Loucy (cell line): ENCODE results near the gene PLPPR3.

Source experiments
- H2AFZ ChIP-seq: fragments of 200-600 bp; sonication (generic); 2 replicates; pipeline ENCODE4 v1.6.0; 2016; ENCODE audit warnings: antibody characterized with exemption, mild to moderate bottlenecking, low read length, moderate library complexity
- H3F3A ChIP-seq: fragments of 200-600 bp; 2 replicates; pipeline ENCODE4 v1.6.0; 2016; ENCODE audit warnings: antibody characterized with exemption, low read depth, mild to moderate bottlenecking
- H3K27me3 ChIP-seq: fragments of 200-600 bp; sonication (generic); 2 replicates; pipeline ENCODE4 v1.6.1; 2014; ENCODE audit warnings: low read length, mild to moderate bottlenecking; ENCODE audit not compliant: insufficient read depth, poor library complexity, severe bottlenecking
- H3K36me3 ChIP-seq: fragments of 200-600 bp; sonication (generic); 2 replicates; pipeline ENCODE4 v1.6.1; 2016; ENCODE audit warnings: low read length; ENCODE audit not compliant: insufficient read depth
- H3K4me1 ChIP-seq: fragments of 200-600 bp; sonication (generic); 2 replicates; pipeline ENCODE4 v1.5.1; 2014; ENCODE audit warnings: low read length, mild to moderate bottlenecking; ENCODE audit not compliant: insufficient read depth, poor library complexity, severe bottlenecking
- H3K4me2 ChIP-seq: fragments of 200-600 bp; sonication (generic); 2 replicates; pipeline ENCODE4 v1.6.0; 2014; ENCODE audit warnings: antibody characterized with exemption, low read length, low read depth, mild to moderate bottlenecking; ENCODE audit not compliant: poor library complexity, severe bottlenecking
- H3K4me3 ChIP-seq: fragments of 200-600 bp; sonication (generic); 2 replicates; pipeline ENCODE4 v1.5.1; 2014; ENCODE audit warnings: low read length, mild to moderate bottlenecking, mixed read lengths; ENCODE audit not compliant: poor library complexity, severe bottlenecking
- H3K79me2 ChIP-seq: fragments of 200-600 bp; sonication (generic); 2 replicates; pipeline ENCODE4 v1.6.1; 2014; ENCODE audit warnings: low read length; ENCODE audit not compliant: insufficient read depth
- H3K9ac ChIP-seq: fragments of 200-600 bp; sonication (generic); 2 replicates; pipeline ENCODE4 v1.6.0; 2014; ENCODE audit warnings: mild to moderate bottlenecking, low read depth, low read length, moderate library complexity; ENCODE audit not compliant: poor library complexity, severe bottlenecking
- H3K9me2 ChIP-seq: fragments of 200-600 bp; sonication (generic); replicated peaks from 2 replicates; pipeline ENCODE4 v1.6.1; 2016; ENCODE audit warnings: low read depth, low read length, mixed read lengths
- H3K9me3 ChIP-seq: fragments of 200-600 bp; sonication (generic); 2 replicates; pipeline ENCODE4 v1.6.1; 2014; ENCODE audit warnings: mild to moderate bottlenecking, antibody characterized with exemption, low read length, low read depth; ENCODE audit not compliant: insufficient read depth
- H4K20me1 ChIP-seq: fragments of 200-600 bp; sonication (generic); 2 replicates; pipeline ENCODE4 v1.6.0; 2014; ENCODE audit warnings: antibody characterized with exemption, low read length, mild to moderate bottlenecking; ENCODE audit not compliant: insufficient read depth, poor library complexity, severe bottlenecking
- CTCF ChIP-seq: fragments of 200-600 bp; sonication (generic); conservative IDR thresholded peaks from 2 replicates; pipeline ENCODE4 v1.5.1; 2014; ENCODE audit warnings: mild to moderate bottlenecking, antibody characterized with exemption, low read length
- EZH2phosphoT487 ChIP-seq: fragments of 200-600 bp; IDR thresholded peaks from 2 replicates; pipeline ENCODE4 v1.6.1; 2018; ENCODE audit warnings: antibody characterized with exemption, mild to moderate bottlenecking, moderate library complexity, borderline replicate concordance

Gene PLPPR3

DNA sequence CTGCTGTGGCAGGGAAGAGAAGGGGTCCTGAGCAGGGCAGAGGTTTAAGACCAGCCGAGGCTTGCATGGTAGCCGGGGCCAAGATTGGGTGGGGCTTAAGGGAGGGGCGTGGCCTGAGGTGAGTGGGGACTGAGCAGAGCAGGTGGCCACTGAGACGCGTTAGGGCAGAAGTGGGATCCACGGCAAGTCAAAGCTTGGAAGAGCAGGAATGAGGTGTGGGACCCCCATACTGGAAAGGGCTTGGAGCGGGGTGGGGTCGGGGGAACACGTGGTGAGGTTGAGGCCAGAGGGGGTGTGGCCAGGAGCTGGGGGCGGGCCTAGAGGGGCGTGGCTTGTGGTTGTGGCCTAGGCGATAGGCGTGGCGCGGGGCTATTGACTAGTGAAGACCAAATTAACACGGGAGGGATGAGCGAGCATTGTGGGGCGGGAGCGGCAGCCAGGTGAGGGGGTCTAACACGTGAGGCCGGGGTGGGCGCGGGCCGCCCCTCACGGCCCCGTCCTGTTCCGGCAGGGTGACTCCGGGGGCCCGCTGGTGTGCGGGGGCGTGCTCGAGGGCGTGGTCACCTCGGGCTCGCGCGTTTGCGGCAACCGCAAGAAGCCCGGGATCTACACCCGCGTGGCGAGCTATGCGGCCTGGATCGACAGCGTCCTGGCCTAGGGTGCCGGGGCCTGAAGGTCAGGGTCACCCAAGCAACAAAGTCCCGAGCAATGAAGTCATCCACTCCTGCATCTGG is 41.0 kb upstream of the PLPPR3 start:
- TF ChIP-seq CTCF, result no peak
- no peak overlapping the region for H2AFZ ChIP-seq
- no peaks in the 10 kb centered on the region for H3F3A ChIP-seq
- no peak overlapping the region for H3K4me2 ChIP-seq
- H4K20me1 ChIP-seq, result no peaks in the 10 kb centered on the region
- no peaks in the 10 kb centered on the region for H3K9me2 ChIP-seq
- H3K79me2 ChIP-seq, result no peaks in the 10 kb centered on the region
- no peaks in the 10 kb centered on the region for H3K4me1 ChIP-seq
- H3K36me3 ChIP-seq, result no peaks in the 10 kb centered on the region; the same call in 1 of the 2 replicates
- H3K9ac ChIP-seq, result no peak overlapping the region
- no peaks in the 10 kb centered on the region for H3K9me3 ChIP-seq
- no peaks in the 10 kb centered on the region for H3K27me3 ChIP-seq
- H3K4me3 ChIP-seq, result no peak overlapping the region

- Histone ChIP-seq H3K79me2 (no peaks in the 10 kb centered on the region), H3K4me3 (no peak overlapping the region), H3K4me2 (no peak overlapping the region), H3K9me3 (no peaks in the 10 kb centered on the region), H3F3A (no peaks in the 10 kb centered on the region), H3K9me2 (no peaks in the 10 kb centered on the region), H2AFZ (no peak overlapping the region), H3K36me3 (no peaks in the 10 kb centered on the region), H3K9ac (no peak overlapping the region), H3K27me3 (no peaks in the 10 kb centered on the region), H4K20me1 (no peaks in the 10 kb centered on the region), H3K4me1 (no peaks in the 10 kb centered on the region)
- TF ChIP-seq EZH2phosphoT487 (no peak), CTCF (no peak)
These were observed 40.2 kb upstream of the PLPPR3 start for GRCh38 chr19:861756-862580.

DNA sequence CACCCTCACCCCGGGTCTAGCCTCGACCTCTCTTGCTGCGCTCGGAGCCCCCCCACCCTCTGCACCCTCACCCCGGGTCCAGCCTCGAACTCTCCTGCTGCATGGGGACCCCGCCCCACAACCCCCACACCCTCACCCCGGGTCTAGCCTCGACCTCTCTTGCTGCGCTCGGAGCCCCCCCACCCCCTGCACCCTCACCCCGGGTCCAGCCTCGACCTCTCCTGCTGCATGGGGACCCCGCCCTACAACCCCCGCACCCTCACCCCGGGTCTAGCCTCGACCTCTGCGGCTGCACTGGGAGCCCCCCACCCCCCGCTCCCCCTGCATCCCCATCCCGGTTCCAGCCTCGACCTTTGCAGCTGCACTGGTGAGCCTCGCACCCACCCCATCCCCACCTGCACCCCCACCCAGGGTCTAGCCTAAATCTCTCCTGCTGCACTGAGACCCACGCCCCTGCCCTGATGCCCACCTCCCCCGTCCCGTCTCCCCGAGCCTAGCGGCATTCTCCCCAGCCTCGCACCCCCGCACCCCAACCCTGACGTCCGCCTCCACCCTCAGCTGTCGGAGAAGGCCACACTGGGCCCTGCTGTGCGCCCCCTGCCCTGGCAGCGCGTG is 39.5 kb upstream of the PLPPR3 start:
- Histone ChIP-seq H2AFZ (no peak overlapping the region), H3K9me2 (no peaks in the 10 kb centered on the region), H3K9me3 (no peaks in the 10 kb centered on the region), H3K4me2 (no peak overlapping the region), H4K20me1 (no peaks in the 10 kb centered on the region), H3K36me3 (no peaks in the 10 kb centered on the region), H3K4me1 (no peaks in the 10 kb centered on the region), H3K79me2 (no peaks in the 10 kb centered on the region), H3K4me3 (no peak overlapping the region), H3K9ac (no peak overlapping the region), H3K27me3 (no peaks in the 10 kb centered on the region), H3F3A (no peaks in the 10 kb centered on the region)
- TF ChIP-seq CTCF (no peak), EZH2phosphoT487 (no peak)
